OCI-LY7 (cell line): Measurements from ENCODE around the gene IFNGR2. TPM values are rescaled to one million over a fixed set of nuclear protein-coding genes. Genes with fewer than 3 reads are reported as not detected.
"Not testable (repeated sequence)": the region's sequence is repeated elsewhere in the genome, so short reads cannot be mapped to it uniquely, and the experiment has no call there.

Source experiments
- BruUV-seq: library from RNA; stranded (reverse); fragments of 400-500 nt; replicated peaks from 2 replicates; lab custom pipeline; 2021; lab: Mats Ljungman, UMichigan
- CTCF ChIA-PET: fragments of 300-600 bp; sonication (Branson Sonifier 250); formaldehyde crosslinking; loops from one replicate; lab custom pipeline; 2022; ENCODE audit warnings: antibody characterized with exemption; ENCODE audit not compliant: unreplicated experiment; lab: Charles Lee
- POLR2A ChIA-PET: fragments of 300-600 bp; sonication (Branson Sonifier 250); formaldehyde crosslinking; loops from one replicate; lab custom pipeline; 2022; ENCODE audit warnings: antibody characterized with exemption; lab: Charles Lee
- DNase-seq: peaks from one replicate; pipeline ENCODE4 v3.0.0-alpha.2; 2015; ENCODE audit warnings: low spot score
- H2AFZ ChIP-seq: fragments of 200-600 bp; sonication (generic), shearing (Covaris generic); 2 replicates; pipeline ENCODE4 v1.6.1; 2014; ENCODE audit warnings: mild to moderate bottlenecking, antibody characterized with exemption, low read length, moderate library complexity
- H3K27ac ChIP-seq: fragments of 200-600 bp; sonication (generic); 2 replicates; pipeline ENCODE4 v1.5.1; 2014; ENCODE audit warnings: mixed run types, low read depth, mild to moderate bottlenecking, moderate library complexity, low read length, inconsistent platforms; ENCODE audit not compliant: poor library complexity, severe bottlenecking
- H3K36me3 ChIP-seq: fragments of 200-600 bp; sonication (generic); 2 replicates; pipeline ENCODE4 v1.6.1; 2014; ENCODE audit warnings: mild to moderate bottlenecking, antibody characterized with exemption, low read length, moderate library complexity, mixed read lengths; ENCODE audit not compliant: insufficient read depth
- H3K4me1 ChIP-seq: fragments of 200-600 bp; sonication (generic); 2 replicates; pipeline ENCODE4 v1.5.1; 2014; ENCODE audit warnings: mild to moderate bottlenecking, low read length; ENCODE audit not compliant: insufficient read depth, poor library complexity, severe bottlenecking
- H3K4me2 ChIP-seq: fragments of 200-600 bp; sonication (generic); 2 replicates; pipeline ENCODE4 v1.6.1; 2014; ENCODE audit warnings: mild to moderate bottlenecking, low read length
- H3K4me3 ChIP-seq: fragments of 200-600 bp; sonication (generic); 2 replicates; pipeline ENCODE4 v1.5.1; 2014; ENCODE audit warnings: mild to moderate bottlenecking, low read depth, low read length; ENCODE audit not compliant: poor library complexity, severe bottlenecking
- H3K79me2 ChIP-seq: fragments of 200-600 bp; sonication (generic); 2 replicates; pipeline ENCODE4 v1.6.1; 2016; ENCODE audit warnings: low read depth, mild to moderate bottlenecking, low read length, moderate library complexity, mixed read lengths; ENCODE audit not compliant: insufficient read depth
- H3K9me2 ChIP-seq: fragments of 200-600 bp; sonication (generic); 2 replicates; pipeline ENCODE4 v1.6.1; 2016; ENCODE audit warnings: mild to moderate bottlenecking, low read length, mixed read lengths; ENCODE audit not compliant: insufficient read depth
- H3K9me3 ChIP-seq: fragments of 200-600 bp; sonication (generic); 2 replicates; pipeline ENCODE4 v1.6.1; 2014; ENCODE audit warnings: mild to moderate bottlenecking, mixed run types, low read length, mixed read lengths
- H4K20me1 ChIP-seq: fragments of 200-600 bp; sonication (generic); 2 replicates; pipeline ENCODE4 v1.6.1; 2014; ENCODE audit warnings: mild to moderate bottlenecking, antibody characterized with exemption, low read length, moderate library complexity, mixed read lengths; ENCODE audit not compliant: insufficient read depth
- EZH2phosphoT487 ChIP-seq: fragments of 200-600 bp; sonication (generic); IDR thresholded peaks from 2 replicates; pipeline ENCODE4 v1.6.1; 2018; ENCODE audit warnings: low read depth, borderline replicate concordance, mild to moderate bottlenecking, mixed run types, antibody characterized with exemption, low read length, moderate library complexity, mixed read lengths
- intact Hi-C: fragments of 100-400 bp; cut with micrococcal nuclease; formaldehyde crosslinking; loops from one replicate; pipeline ENCODE4 v1.10.0; 2022; ENCODE audit not compliant: unreplicated experiment
- total RNA-seq, 2 experiments: library from RNA; depleted of rRNA in 1 of 2; stranded (reverse); fragments of >200 nt in 1 of 2; shearing (Covaris generic) in 1 of 2; gene quantifications; 2 replicates each; pipeline ENCODE4 v1.2.3, GENCODE V29; 2014 to 2022
- TF ChIP-seq, protein P1 (sequence below): fragments of 200-600 bp; sonication (generic); conservative IDR thresholded peaks from 2 replicates; pipeline ENCODE4 v1.5.1; 2014; ENCODE audit warnings: mild to moderate bottlenecking, antibody characterized with exemption, low read length, moderate library complexity, mixed read lengths

IFNGR2 gene
- total RNA-seq, 2 experiments from 2014 or later, result 70.2 to 86.9 TPM

DNA sequence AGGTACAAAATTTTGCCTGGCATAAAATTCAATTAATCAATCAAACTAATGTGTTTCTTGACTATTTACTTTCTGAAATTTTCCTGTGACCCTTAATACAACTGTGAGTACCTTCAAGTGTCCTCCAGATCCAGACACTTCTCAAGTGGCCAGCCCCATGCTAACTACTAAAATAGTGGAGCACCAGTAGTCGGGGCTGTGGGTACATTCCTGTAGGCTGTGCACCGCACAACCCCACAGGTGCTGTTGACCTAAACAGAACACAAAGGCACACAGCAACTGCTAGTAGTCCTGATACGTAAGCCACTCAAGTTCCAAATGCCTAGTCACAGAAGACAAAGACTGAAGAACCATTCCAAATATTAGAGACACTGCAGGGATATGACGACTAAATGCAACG is 40.0 kb downstream of the IFNGR2 start:
- ChIA-PET CTCF (no interaction called here), POLR2A (interaction anchor here (0.7 to 1.6 kb wide), 3 partner anchors 37 to 378 kb away, joined by 3 to 8 read pairs (median 3); partner anchors contain the start of gene TMEM50B)
- BruUV-seq, result no TSS peak
- H3K9me2 ChIP-seq, result no peaks in the 10 kb centered on the region
- H3K4me1 ChIP-seq, result peaks cover 49% of the 10 kb centered on the region
- H3K4me3 ChIP-seq, result no peak overlapping the region
- no peak overlapping the region for H3K4me2 ChIP-seq
- H3K9me3 ChIP-seq, result no peaks in the 10 kb centered on the region
- no peaks in the 10 kb centered on the region for H4K20me1 ChIP-seq
- no peaks in the 10 kb centered on the region for H3K79me2 ChIP-seq
- TF ChIP-seq, protein P1, sequence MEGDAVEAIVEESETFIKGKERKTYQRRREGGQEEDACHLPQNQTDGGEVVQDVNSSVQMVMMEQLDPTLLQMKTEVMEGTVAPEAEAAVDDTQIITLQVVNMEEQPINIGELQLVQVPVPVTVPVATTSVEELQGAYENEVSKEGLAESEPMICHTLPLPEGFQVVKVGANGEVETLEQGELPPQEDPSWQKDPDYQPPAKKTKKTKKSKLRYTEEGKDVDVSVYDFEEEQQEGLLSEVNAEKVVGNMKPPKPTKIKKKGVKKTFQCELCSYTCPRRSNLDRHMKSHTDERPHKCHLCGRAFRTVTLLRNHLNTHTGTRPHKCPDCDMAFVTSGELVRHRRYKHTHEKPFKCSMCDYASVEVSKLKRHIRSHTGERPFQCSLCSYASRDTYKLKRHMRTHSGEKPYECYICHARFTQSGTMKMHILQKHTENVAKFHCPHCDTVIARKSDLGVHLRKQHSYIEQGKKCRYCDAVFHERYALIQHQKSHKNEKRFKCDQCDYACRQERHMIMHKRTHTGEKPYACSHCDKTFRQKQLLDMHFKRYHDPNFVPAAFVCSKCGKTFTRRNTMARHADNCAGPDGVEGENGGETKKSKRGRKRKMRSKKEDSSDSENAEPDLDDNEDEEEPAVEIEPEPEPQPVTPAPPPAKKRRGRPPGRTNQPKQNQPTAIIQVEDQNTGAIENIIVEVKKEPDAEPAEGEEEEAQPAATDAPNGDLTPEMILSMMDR, result no peak
- no peak for TF ChIP-seq EZH2phosphoT487
- H3K36me3 ChIP-seq, result peaks cover 10% of the 10 kb centered on the region
- intact Hi-C loops, result loop anchor here (2.0 to 10.0 kb wide), 4 partner anchors 162 to 608 kb away; no protein-coding TSS in a partner anchor
- DNase-seq, result no peak
- peak overlapping the region; percentile 25 for H3K27ac ChIP-seq
- H2AFZ ChIP-seq, result no peak overlapping the region

DNA sequence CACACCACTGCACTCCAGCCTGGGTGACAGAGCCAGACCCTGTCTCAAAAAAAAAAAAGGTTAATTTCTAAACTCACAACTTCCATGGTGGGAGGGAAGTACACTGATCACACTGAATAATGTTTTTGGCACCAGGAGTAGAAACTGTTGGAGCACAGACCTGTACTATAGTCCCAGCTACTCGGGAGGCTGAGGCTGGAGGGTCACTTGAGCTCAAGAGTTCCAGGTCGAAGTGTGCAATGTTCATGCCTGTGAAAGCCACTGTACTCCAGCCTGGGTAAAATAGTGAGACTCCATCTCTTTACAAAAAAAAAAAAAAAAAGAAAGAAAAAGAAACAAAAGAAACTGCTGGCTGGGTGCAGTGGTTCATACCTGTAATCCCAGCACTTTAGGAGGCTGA is 41.3 kb downstream of the IFNGR2 start:
- H3K36me3 ChIP-seq, result 0 out of 2 replicates have a peak, but pooled peaks cover 3% of the 10 kb centered on the region
- H3K4me1 ChIP-seq, result peaks cover 49% of the 10 kb centered on the region
- no peak for DNase-seq
- H3K27ac ChIP-seq, result peak overlapping the region; percentile 11
- TF ChIP-seq, protein P1, result no peak
- no peak for TF ChIP-seq EZH2phosphoT487
- no peaks in the 10 kb centered on the region for H3K9me3 ChIP-seq
- ChIA-PET POLR2A (interaction anchor here (0.6 to 2.0 kb wide), 18 partner anchors 16 to 318 kb away, joined by 3 to 11 read pairs (median 4); partner anchors contain the start of genes DONSON and IFNAR1), CTCF (interaction anchor here (0.6 to 2.0 kb wide), 4 partner anchors 83 to 247 kb away, joined by 3 to 7 read pairs (median 6); no protein-coding TSS in a partner anchor)
- BruUV-seq, result no TSS peak
- H4K20me1 ChIP-seq, result no peaks in the 10 kb centered on the region
- H3K4me2 ChIP-seq, result peak overlapping the region; percentile 5; the same call in 1 of the 2 replicates
- H2AFZ ChIP-seq, result no peak overlapping the region
- intact Hi-C loops, result loop anchor here (2.0 to 10.0 kb wide), 5 partner anchors 70 to 610 kb away; no protein-coding TSS in a partner anchor
- no peak overlapping the region for H3K4me3 ChIP-seq
- H3K9me2 ChIP-seq, result no peaks in the 10 kb centered on the region
- H3K79me2 ChIP-seq, result no peaks in the 10 kb centered on the region

DNA sequence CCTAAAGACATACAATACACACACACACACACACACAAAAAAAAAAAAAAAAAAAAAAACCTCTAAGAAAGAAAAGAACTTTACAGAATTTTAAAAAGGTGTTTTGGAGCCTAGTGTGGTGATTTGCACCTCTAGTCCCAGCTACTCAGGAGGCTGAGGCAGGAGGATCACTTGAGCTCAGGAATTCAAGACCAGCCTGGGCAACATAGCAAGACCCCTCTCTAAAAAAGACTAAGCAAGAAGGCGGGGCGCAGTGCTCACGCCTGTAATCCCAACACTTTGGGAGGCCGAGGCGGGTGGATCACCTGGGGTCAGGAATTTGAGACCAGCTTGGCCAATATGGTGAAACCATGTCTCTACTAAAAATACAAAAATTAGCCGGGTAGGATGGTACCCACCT is 43.4 kb downstream of the IFNGR2 start:
- H3K79me2 ChIP-seq, H3K9me3 ChIP-seq, H4K20me1 ChIP-seq, H3K4me2 ChIP-seq, CTCF ChIA-PET, DNase-seq, BruUV-seq, H3K27ac ChIP-seq, H3K36me3 ChIP-seq, H3K4me3 ChIP-seq, H3K9me2 ChIP-seq, H2AFZ ChIP-seq: not testable (repeated sequence)
- POLR2A ChIA-PET, result interaction anchor here (0.6 to 0.8 kb wide), 6 partner anchors 10 to 301 kb away, joined by 3 to 4 read pairs (median 4); no protein-coding TSS in a partner anchor
- H3K4me1 ChIP-seq, result peaks cover 37% of the 10 kb centered on the region
- intact Hi-C loops, result loop anchor here (10.0 kb wide), 3 partner anchors 158 to 612 kb away; no protein-coding TSS in a partner anchor
